ENCODE data around the gene RHCE.
"Not testable (repeated sequence)": the region's sequence is repeated elsewhere in the genome, so short reads cannot be mapped to it uniquely, and the experiment has no call there.

RHCE gene

GRCh38 chr1:25392841-25393240 lies 27.8 kb downstream of the RHCE start:
- FAIRE-seq = no peak
- DNase-seq (ENCODE audit: insufficient read length, low spot score) = no peak
- TF ChIP-seq, protein P1, sequence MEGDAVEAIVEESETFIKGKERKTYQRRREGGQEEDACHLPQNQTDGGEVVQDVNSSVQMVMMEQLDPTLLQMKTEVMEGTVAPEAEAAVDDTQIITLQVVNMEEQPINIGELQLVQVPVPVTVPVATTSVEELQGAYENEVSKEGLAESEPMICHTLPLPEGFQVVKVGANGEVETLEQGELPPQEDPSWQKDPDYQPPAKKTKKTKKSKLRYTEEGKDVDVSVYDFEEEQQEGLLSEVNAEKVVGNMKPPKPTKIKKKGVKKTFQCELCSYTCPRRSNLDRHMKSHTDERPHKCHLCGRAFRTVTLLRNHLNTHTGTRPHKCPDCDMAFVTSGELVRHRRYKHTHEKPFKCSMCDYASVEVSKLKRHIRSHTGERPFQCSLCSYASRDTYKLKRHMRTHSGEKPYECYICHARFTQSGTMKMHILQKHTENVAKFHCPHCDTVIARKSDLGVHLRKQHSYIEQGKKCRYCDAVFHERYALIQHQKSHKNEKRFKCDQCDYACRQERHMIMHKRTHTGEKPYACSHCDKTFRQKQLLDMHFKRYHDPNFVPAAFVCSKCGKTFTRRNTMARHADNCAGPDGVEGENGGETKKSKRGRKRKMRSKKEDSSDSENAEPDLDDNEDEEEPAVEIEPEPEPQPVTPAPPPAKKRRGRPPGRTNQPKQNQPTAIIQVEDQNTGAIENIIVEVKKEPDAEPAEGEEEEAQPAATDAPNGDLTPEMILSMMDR (IDR thresholded peaks at IDR 0.05; ENCODE audit: insufficient read depth, missing control alignments) = no peak

DNA sequence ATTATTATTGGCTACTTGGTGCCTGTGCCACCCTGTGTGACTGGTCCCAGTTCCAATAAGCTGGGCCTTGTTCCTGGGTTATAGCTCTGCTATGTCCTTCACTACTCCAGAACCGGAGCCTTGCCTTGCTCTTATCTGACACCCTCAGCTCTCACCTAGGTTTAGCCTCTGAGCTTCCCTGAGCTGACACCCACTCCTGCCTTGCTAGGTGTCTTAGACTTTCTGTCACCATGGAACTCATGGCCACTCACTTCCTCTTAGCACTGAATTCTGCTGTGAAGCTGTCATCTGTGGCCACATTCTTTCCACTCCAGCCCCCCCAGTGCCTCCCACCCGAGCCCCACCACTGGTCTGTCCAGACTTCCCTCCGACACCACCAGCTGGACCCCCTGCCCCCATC lies 30.9 kb downstream of the RHCE start:
- not testable (repeated sequence) for FAIRE-seq

DNA sequence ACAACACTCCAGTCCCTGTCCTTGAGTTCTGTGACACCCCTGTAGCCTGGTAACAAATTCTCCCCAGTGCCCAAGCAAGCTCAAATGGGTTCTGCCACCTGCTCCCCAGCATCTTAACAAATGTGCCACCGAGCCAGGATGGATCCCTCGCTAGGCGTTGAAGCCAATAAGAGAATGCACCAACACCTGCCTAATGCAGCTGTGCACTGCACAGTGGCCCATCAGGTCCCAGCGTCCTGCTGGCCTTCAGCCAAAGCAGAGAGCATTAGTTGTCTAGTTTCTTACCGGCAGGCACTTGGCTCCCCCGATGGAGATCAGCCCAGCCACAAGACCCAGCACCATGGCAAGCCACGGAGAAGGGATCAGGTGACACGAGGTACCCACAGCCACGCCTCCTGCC lies 31.9 kb downstream of the RHCE start:
- not testable (repeated sequence) for DNase-seq (ENCODE audit: insufficient read length, low spot score); FAIRE-seq

More for the DNA sequence above, 30.9 kb downstream of the RHCE start:
- not testable (repeated sequence) for DNase-seq (ENCODE audit: insufficient read length, low spot score)

GRCh38 chr1:25387096-25387495 lies 33.5 kb downstream of the RHCE start:
- not testable (repeated sequence) for FAIRE-seq; DNase-seq (ENCODE audit: insufficient read length, low spot score)

GRCh38 chr1:25383875-25384274 lies 36.8 kb downstream of the RHCE start:
- DNase-seq (ENCODE audit: insufficient read length, low spot score); FAIRE-seq: not testable (repeated sequence)

DNA sequence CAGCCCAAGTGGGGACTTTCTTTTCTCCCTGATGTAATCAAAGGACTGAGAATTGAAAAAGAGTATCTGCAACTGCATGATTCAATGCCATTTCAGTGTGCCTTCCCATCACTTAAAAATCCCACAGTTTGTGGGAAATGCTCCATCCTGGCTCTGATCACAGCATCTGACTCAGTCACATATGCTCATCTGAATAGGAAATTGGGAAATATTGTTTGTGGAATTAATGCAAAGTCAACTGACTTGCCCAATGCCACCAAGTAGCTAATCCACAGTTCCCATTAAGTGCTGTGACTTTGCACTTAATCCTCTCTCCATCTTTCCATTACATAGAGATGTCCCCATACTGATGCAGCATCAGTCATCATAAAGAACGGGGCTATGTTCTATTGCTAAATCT lies 37.5 kb downstream of the RHCE start:
- FAIRE-seq = not testable (repeated sequence)

DNA sequence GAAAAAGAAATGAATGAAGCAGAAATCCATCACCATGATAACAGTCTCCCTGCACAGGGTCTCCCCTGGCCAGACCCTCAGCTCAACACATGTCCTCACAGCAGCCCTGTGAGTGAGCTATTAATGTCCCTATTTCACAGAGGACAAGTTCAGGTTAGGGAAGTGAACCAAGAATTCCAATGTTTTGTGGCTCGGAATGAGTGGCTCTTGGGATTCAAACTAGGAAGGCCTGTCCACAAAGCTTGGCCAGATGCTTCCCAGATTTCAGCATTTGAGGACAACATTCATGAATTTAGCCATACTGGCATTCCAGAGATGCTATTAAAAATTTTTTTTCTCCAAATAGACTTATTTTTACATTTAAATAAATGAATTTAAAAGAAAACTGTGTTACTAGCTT lies 38.1 kb downstream of the RHCE start:
- not testable (repeated sequence) for FAIRE-seq; DNase-seq (ENCODE audit: insufficient read length, low spot score)

More for the DNA sequence above, 37.5 kb downstream of the RHCE start:
- DNase-seq (ENCODE audit: insufficient read length, low spot score) = not testable (repeated sequence)

DNA sequence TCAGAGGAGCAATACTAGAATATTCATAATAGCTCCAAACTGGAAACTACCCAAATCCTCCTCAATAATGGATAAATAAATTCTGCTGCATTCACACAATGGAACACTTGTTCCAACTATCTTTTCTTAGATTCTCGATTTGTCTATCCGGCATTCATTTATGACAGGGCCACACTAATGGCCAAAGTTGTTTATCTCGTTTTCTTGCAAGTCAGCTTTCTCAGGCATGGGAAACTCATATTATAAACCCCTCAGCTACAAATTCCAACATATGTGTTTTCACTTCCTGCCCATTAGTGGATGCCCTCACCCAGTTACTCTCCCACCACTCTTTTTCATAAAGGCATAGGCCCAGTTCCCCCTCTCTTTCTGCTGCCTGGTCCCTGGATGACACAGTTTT lies 42.3 kb downstream of the RHCE start:
- not testable (repeated sequence) for DNase-seq (ENCODE audit: insufficient read length, low spot score); FAIRE-seq

- not testable (repeated sequence) for DNase-seq (ENCODE audit: insufficient read length, low spot score); FAIRE-seq
Measured at GRCh38 chr1:25371757-25372156, 48.9 kb downstream of the RHCE start.

- FAIRE-seq; DNase-seq (ENCODE audit: insufficient read length, low spot score): not testable (repeated sequence)
Measured at GRCh38 chr1:25369691-25370271, 50.8 kb downstream of the RHCE start.

GRCh38 chr1:25369241-25369640 lies 51.4 kb downstream of the RHCE start:
- FAIRE-seq (no peak), DNase-seq (ENCODE audit: insufficient read length, low spot score) (no peak)
- TF ChIP-seq, protein P1 (IDR thresholded peaks at IDR 0.05; ENCODE audit: insufficient read depth, missing control alignments) = no peak

DNA sequence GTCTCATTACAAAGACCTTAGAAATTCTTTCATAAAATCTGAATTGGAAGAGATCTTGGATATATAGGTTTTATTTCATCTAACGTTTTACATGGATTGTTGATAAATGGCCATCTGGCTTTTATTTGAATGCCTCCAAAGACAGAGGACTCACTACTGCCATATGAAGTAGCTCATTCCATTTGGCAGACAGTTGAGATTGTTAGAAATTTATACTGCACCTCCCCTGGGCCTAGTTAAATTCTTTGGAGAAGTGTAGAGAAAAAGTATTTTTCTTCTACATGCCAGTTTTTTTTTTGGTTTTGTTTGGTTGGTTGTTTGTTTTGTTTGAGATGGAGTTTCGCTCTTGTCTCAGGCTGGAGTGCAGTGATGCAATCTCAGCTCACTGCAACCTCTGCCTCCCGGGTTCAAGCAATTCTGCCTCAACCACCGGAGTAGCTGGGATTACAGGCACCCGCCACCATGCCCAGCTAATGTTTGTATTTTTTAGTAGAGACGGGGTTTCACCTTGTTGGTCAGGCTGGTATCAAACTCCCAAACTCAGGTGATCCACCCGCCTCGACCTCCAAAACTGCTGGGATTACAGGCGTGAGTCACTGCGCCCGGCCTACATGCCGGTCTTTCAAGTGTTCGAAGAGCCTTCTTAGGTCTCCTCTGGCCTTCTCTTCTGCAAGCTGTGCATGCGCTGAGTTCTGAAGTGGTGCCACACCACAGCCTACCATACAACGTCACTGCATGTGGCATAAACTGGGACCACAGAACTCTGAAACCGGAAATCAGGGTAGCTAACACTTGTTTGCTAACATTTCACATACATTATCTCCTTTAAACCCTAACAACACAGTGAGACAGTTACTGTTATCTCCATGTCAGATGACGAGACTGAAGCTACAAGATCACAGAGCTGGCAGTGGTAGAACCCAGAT lies 57.7 kb downstream of the RHCE start:
- not testable (repeated sequence) for FAIRE-seq; DNase-seq (ENCODE audit: insufficient read length, low spot score)

DNA sequence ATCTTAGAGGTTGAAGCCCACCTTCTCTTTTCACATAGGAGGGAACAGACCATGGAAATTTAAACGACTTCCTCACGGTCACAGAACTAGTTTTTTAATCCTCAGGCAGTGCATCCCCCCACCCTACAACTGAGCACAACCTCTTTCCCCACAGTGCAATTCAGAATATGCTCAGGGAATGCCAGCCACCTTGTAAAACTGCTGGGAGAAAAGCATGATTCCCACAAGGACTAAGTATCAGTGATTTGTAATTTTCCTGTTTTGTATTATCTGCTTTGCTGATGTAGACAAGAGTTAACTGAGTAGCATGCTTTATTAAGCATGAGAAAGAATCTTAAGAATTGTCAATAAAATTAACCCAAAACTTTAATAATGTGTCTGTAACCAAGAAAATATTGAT lies 58.7 kb downstream of the RHCE start:
- no peak for DNase-seq (ENCODE audit: insufficient read length, low spot score)
- no peak for FAIRE-seq
- TF ChIP-seq, protein P1 (IDR thresholded peaks at IDR 0.05; ENCODE audit: insufficient read depth, missing control alignments) = no peak

Measured in D721Med (cell line).